Testis (tissue), 3 donors: ENCODE measurements around the gene OLIG2. TPM values are rescaled to one million over a fixed set of nuclear protein-coding genes. Genes with fewer than 3 reads are reported as not detected.

Experiments used
- DNase-seq: peaks from one replicate; pipeline ENCODE4 v3.0.0-alpha.2; 2019
- H3K27ac ChIP-seq, 2 donors: fragments of 200-600 bp; sonication (generic); one replicate each; pipeline ENCODE4 v1.5.1; 2019
- H3K27me3 ChIP-seq: fragments of 200-600 bp; sonication (generic); one replicate; pipeline ENCODE4 v1.5.1; 2019
- H3K36me3 ChIP-seq: fragments of 200-600 bp; sonication (generic); one replicate; pipeline ENCODE4 v1.5.1; 2017; ENCODE audit warnings: low read depth; ENCODE audit errors: missing control alignments
- H3K4me1 ChIP-seq: fragments of 200-600 bp; sonication (generic); one replicate; pipeline ENCODE4 v1.5.1; 2019
- H3K4me3 ChIP-seq, 2 donors: fragments of 200-600 bp; sonication (generic); one replicate each; pipeline ENCODE4 v1.5.1; 2017 to 2019
- H3K9me3 ChIP-seq: fragments of 200-600 bp; sonication (generic); one replicate; pipeline ENCODE4 v1.5.1; 2017
- CTCF ChIP-seq, 3 experiments: fragments of 450-650 bp in 2 of 3; fragments of 200-600 bp in 1 of 3; sonication (generic) in 1 of 3; IDR thresholded peaks; one replicate each; pipeline ENCODE4 v1.5.1; 2016 to 2019; ENCODE audit warnings: antibody characterized with exemption in 3 of 3, mild to moderate bottlenecking in 2 of 3, moderate library complexity in 1 of 3
- POLR2A ChIP-seq: fragments of 450-650 bp; IDR thresholded peaks from one replicate; pipeline ENCODE4 v1.6.1; 2017; ENCODE audit warnings: antibody characterized with exemption, mild to moderate bottlenecking, moderate library complexity
- WGBS, 2 donors: methylation state at CpG; one replicate each; pipeline ENCODE4 v1.1.5; 2018; 5-methylcytosine and 5-hydroxymethylcytosine counted together
- intact Hi-C: fragments of 100-400 bp; cut with DNase I; formaldehyde crosslinking; loops from one replicate; pipeline ENCODE4 v1.15.1; 2023; ENCODE audit warnings: low total_unique reads
- polyA plus RNA-seq: library from polyadenylated mRNA; stranded (reverse); fragments of 350-450 nt; fragmentation: Illumina TruSeq; extraction: RNeasy Lipid Tissue Mini Kit (QIAGEN cat#74804); gene quantifications from one replicate; pipeline ENCODE4 v1.2.3, GENCODE V29; 2014; ENCODE audit warnings: low read depth, low replicate concordance; ENCODE audit not compliant: insufficient read depth
- total RNA-seq, 2 donors: library from RNA; depleted of rRNA; stranded (reverse); fragments of >200 nt; gene quantifications; one replicate each; pipeline ENCODE4 v1.2.3, GENCODE V29; 2016

The OLIG2 gene
- total and polyA plus RNA-seq, 3 donors from 2014 or later, result not detected

DNA sequence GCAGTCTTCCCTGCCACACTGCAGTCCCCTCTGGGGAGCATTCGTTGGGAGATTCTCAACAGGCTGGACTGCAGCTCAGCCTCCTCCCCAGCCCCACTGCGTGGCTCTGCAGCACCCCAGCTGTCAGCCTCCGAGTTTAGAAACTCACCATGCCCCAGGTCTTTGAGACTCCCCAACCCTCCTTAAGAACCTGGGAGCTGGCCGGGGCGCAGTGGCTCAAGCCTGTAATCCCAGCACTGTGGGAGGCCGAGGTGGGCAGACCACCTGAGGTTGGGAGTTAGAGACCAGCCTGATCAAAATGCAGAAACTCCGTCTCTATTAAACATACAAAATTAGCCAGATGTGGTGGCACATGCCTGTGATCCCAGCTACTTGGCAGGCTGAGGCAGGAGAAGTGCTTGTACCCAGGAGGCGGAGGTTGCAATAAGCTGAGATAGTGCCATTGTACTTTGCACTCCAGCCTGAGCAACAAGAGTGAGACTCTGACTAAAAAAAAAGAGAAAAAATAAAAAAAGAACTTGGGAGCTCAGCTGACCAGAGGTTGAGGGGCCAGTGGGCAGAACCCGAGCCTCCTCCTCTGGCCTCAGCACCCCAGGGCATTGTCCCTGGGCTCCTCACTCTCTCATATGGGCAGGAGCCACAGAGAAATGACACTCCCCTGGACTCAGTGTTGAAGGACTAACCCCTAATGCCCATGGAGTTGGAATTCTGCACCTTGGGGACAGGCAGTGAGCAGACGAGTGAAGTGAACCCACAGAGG lies 5.6 kb downstream of the OLIG2 start:
- Histone ChIP-seq H3K27me3 (peaks cover 3% of the 10 kb centered on the region), H3K9me3 (no peaks in the 10 kb centered on the region), H3K27ac (no peak overlapping the region), H3K36me3 (no peaks in the 10 kb centered on the region), H3K4me1 (peaks cover 4% of the 10 kb centered on the region), H3K4me3 (no peak overlapping the region)
- WGBS, 2 donors, result 34 to 63% methylated on average over 8 to 10 of the region's 10 CpGs
- DNase-seq, result no peak
- intact Hi-C loops, result no loop called here
- TF ChIP-seq CTCF (IDR thresholded peaks at IDR 0.05) (no peak), POLR2A (no peak)

DNA sequence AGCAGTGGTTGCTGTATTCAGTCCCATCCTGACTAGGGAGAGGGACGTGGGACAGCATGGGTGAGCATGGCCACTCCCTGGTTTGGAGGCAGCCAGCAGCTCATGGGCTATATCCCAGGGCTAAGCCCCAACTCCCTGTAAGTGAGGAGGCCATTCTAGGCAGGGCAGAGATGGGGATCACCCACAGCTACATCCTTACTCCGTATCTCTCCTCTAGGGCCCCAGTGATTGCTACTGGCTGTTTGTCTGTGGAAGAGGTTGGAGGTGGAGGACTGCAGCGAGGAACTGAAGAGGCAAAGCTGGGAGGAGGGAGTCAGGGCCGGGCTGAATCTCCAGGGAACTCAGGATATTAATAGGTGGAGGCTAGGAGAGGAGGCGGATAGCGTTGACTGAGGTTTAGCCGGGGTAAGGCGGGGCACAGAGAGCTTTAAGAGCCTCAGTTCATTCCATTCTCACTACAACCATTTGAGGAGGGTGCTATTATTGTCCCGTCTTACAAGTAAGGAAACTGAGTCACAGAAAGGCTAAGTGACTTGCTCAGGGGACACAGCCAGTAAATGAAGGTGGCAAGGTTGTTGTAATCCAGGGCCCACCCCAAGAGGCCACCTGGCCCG lies 6.8 kb downstream of the OLIG2 start:
- no peak for TF ChIP-seq POLR2A
- no peak for TF ChIP-seq CTCF (IDR thresholded peaks at IDR 0.05)
- 16 to 31% methylated on average over 9 to 10 of the region's 10 CpGs for WGBS, 2 donors
- Histone ChIP-seq H3K9me3 (no peaks in the 10 kb centered on the region), H3K36me3 (no peaks in the 10 kb centered on the region), H3K27ac (no peak overlapping the region), H3K4me1 (peaks cover 4% of the 10 kb centered on the region), H3K27me3 (peaks cover 3% of the 10 kb centered on the region), H3K4me3 (no peak overlapping the region)
- no peak for DNase-seq
- intact Hi-C loops, result no loop called here

DNA sequence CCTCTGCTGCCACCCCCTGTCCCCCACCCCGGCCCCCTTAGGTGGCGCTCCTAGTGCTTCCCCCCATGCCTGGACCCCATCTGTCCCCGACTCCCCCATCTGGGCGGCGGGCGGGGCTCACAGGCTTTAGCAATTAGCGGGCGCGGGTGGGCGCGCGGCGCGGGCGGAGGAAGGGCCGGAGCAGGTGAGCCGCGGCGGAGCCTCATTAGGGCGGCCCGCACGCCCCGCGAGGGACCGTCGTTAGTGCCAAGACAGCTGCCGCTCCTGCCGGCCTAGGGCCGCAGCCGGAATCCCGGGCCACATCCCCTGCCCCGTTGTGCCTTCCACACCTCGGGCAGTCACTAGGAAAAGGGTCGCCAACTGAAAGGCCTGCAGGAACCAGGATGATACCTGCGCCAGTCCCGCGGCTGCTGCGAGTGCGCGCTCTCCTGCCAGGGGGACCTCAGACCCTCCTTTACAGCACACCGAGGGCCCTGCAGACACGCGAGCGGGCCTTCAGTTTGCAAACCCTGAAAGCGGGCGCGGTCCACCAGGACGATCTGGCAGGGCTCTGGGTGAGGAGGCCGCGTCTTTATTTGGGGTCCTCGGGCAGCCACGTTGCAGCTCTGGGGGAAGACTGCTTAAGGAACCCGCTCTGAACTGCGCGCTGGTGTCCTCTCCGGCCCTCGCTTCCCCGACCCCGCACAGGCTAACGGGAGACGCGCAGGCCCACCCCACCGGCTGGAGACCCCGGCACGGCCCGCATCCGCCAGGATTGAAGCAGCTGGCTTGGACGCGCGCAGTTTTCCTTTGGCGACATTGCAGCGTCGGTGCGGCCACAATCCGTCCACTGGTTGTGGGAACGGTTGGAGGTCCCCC lies 7.6 kb downstream of the OLIG2 start:
- Histone ChIP-seq H3K4me3 (no peak overlapping the region), H3K27me3 (peaks cover 3% of the 10 kb centered on the region), H3K27ac (no peak overlapping the region), H3K4me1 (peaks cover 4% of the 10 kb centered on the region), H3K36me3 (no peaks in the 10 kb centered on the region), H3K9me3 (no peaks in the 10 kb centered on the region)
- intact Hi-C loops, result no loop called here
- 3 to 10% methylated on average over 19 to 64 of the region's 76 CpGs for WGBS, 2 donors
- no peak for TF ChIP-seq CTCF (IDR thresholded peaks at IDR 0.05)
- TF ChIP-seq POLR2A, result no peak
- DNase-seq, result no peak

DNA sequence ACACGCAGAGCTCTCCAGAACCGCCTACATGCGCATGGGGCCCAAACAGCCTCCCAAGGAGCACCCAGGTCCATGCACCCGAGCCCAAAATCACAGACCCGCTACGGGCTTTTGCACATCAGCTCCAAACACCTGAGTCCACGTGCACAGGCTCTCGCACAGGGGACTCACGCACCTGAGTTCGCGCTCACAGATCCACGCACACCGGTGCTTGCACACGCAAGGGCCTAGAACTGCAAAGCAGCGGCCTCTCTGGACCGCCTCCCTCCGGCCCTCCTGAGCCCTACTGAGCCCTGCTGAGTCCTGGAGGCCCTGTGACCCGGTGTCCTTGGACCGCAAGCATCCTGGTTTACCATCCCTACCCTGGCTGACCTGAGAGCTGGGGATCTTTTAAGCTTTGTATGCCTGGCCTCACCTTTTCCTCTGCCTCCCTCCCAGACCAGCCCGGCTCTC lies 8.3 kb downstream of the OLIG2 start:
- TF ChIP-seq CTCF (IDR thresholded peaks at IDR 0.05) (no peak), POLR2A (no peak)
- Histone ChIP-seq H3K27ac (no peak overlapping the region), H3K27me3 (peaks cover 3% of the 10 kb centered on the region), H3K4me3 (no peak overlapping the region), H3K4me1 (peaks cover 1% of the 10 kb centered on the region), H3K36me3 (no peaks in the 10 kb centered on the region), H3K9me3 (no peaks in the 10 kb centered on the region)
- intact Hi-C loops, result no loop called here
- 13 to 21% methylated on average over 2 to 20 of the region's 20 CpGs for WGBS, 2 donors
- DNase-seq, result no peak
